Left ventricle myocardium inferior (tissue), 1 donor: ENCODE data around the gene CASTOR1. TPM values are rescaled to one million over a fixed set of nuclear protein-coding genes. Genes with fewer than 3 reads are reported as not detected.

Experiments used
- DNase-seq: peaks from one replicate; pipeline ENCODE4 v3.0.0-alpha.2; 2020
- H3K27ac ChIP-seq: fragments of 200-600 bp; replicated peaks from 2 replicates; pipeline ENCODE4 v1.8.0; 2021
- H3K27me3 ChIP-seq: fragments of 200-600 bp; 2 replicates; pipeline ENCODE4 v1.8.0; 2021; ENCODE audit warnings: low read depth
- H3K36me3 ChIP-seq: fragments of 200-600 bp; 2 replicates; pipeline ENCODE4 v1.8.0; 2021
- H3K4me1 ChIP-seq: fragments of 200-600 bp; 2 replicates; pipeline ENCODE4 v1.8.0; 2021
- H3K4me3 ChIP-seq: fragments of 200-600 bp; 2 replicates; pipeline ENCODE4 v1.8.0; 2021; ENCODE audit warnings: mild to moderate bottlenecking, moderate library complexity
- H3K9me3 ChIP-seq: fragments of 200-600 bp; replicated peaks from 2 replicates; pipeline ENCODE4 v1.8.0; 2021
- CTCF ChIP-seq: fragments of 200-600 bp; IDR thresholded peaks from 2 replicates; pipeline ENCODE4 v1.8.0; 2021; ENCODE audit warnings: antibody characterized with exemption, mild to moderate bottlenecking, borderline replicate concordance
- intact Hi-C: fragments of 100-400 bp; cut with micrococcal nuclease; formaldehyde crosslinking; loops from one replicate; pipeline ENCODE4 v1.11.0; 2022
- total RNA-seq: library from RNA; stranded (reverse); fragmentation: NEBNext Ultra II Directional; extraction: Animal tissue kit (Norgen Biotek cat#: 25700); gene quantifications from one replicate; pipeline ENCODE4 v1.2.1, GENCODE V29; 2021
- donor health status: DM: no; HTN: yes; CAD: no; lungs with severe emphysema.

The CASTOR1 gene
- total RNA-seq, 1 donor from 2014 or later: 6.5 TPM

- Histone ChIP-seq H3K4me3 (peak overlapping the region; percentile 98), H3K27ac (peak overlapping the region; percentile 93), H3K27me3 (no peaks in the 10 kb centered on the region), H3K36me3 (no peaks in the 10 kb centered on the region), H3K9me3 (no peaks in the 10 kb centered on the region), H3K4me1 (peaks cover 73% of the 10 kb centered on the region)
- no peak for TF ChIP-seq CTCF
- DNase-seq: no peak
- intact Hi-C loops: no loop called here
These were observed 35.9 kb upstream of the CASTOR1 start for GRCh38 chr22:30325065-30325720.

- peak overlapping the region; percentile 93 for H3K27ac ChIP-seq
- H3K27me3 ChIP-seq: no peaks in the 10 kb centered on the region
- no peak for TF ChIP-seq CTCF
- peaks cover 84% of the 10 kb centered on the region for H3K4me1 ChIP-seq
- H3K4me3 ChIP-seq: peak overlapping the region; percentile 98
- H3K36me3 ChIP-seq: no peaks in the 10 kb centered on the region
- H3K9me3 ChIP-seq: no peaks in the 10 kb centered on the region
- DNase-seq: no peak
- intact Hi-C loops: no loop called here
These were observed 34.9 kb upstream of the CASTOR1 start for GRCh38 chr22:30324014-30324730.

- Histone ChIP-seq H3K9me3 (no peaks in the 10 kb centered on the region), H3K27me3 (no peaks in the 10 kb centered on the region), H3K4me1 (peaks cover 93% of the 10 kb centered on the region), H3K36me3 (no peaks in the 10 kb centered on the region), H3K4me3 (no peak overlapping the region), H3K27ac (peak overlapping the region; percentile 93)
- intact Hi-C loops: no loop called here
- no peak for DNase-seq
- TF ChIP-seq CTCF: no peak
These were observed 33.9 kb upstream of the CASTOR1 start for GRCh38 chr22:30323246-30323645.

GRCh38 chr22:30321461-30321860 is 32.2 kb upstream of the CASTOR1 start:
- Histone ChIP-seq H3K4me1 (peaks cover 100% of the 10 kb centered on the region), H3K27me3 (no peaks in the 10 kb centered on the region), H3K4me3 (no peak overlapping the region), H3K9me3 (no peaks in the 10 kb centered on the region), H3K27ac (peak overlapping the region; percentile 75), H3K36me3 (no peaks in the 10 kb centered on the region)
- DNase-seq: no peak
- TF ChIP-seq CTCF: no peak
- intact Hi-C loops: no loop called here

GRCh38 chr22:30320021-30320556 is 30.8 kb upstream of the CASTOR1 start:
- peaks cover 100% of the 10 kb centered on the region for H3K4me1 ChIP-seq
- no peaks in the 10 kb centered on the region for H3K27me3 ChIP-seq
- H3K27ac ChIP-seq: peak overlapping the region; percentile 75
- DNase-seq: peak; percentile 11
- H3K36me3 ChIP-seq: no peaks in the 10 kb centered on the region
- intact Hi-C loops: no loop called here
- H3K9me3 ChIP-seq: no peaks in the 10 kb centered on the region
- no peak overlapping the region for H3K4me3 ChIP-seq
- TF ChIP-seq CTCF: no peak
